Fibroblast of pulmonary artery (primary cell): ENCODE data around the gene KIF25.

ENCODE experiments used
- DNase-seq: peaks from one replicate; pipeline ENCODE4 v3.0.0-alpha.2; 2010; ENCODE audit warnings: low read depth
- H3K4me3 ChIP-seq: replicated peaks from 2 replicates; pipeline ENCODE4 v1.5.1; 2011; ENCODE audit warnings: low read depth, mild to moderate bottlenecking, control low read depth, low read length, moderate library complexity
- CTCF ChIP-seq: IDR thresholded peaks from 2 replicates; pipeline ENCODE4 v1.5.1; 2011; ENCODE audit warnings: mild to moderate bottlenecking, control low read depth, low read length, inconsistent platforms; ENCODE audit errors: missing control alignments

The KIF25 gene

GRCh38 chr6:167954151-167954550 lies 43.3 kb upstream of the KIF25 start:
- DNase-seq = no peak
- H3K4me3 ChIP-seq = no peak overlapping the region
- TF ChIP-seq CTCF = no peak

GRCh38 chr6:167956491-167956890 lies 41.0 kb upstream of the KIF25 start:
- TF ChIP-seq CTCF = no peak
- DNase-seq = no peak
- no peak overlapping the region for H3K4me3 ChIP-seq

GRCh38 chr6:167956983-167957492 lies 40.4 kb upstream of the KIF25 start:
- no peak overlapping the region for H3K4me3 ChIP-seq
- no peak for TF ChIP-seq CTCF
- no peak for DNase-seq

- no peak for TF ChIP-seq CTCF
- no peak overlapping the region for H3K4me3 ChIP-seq
- DNase-seq = no peak
Observed at GRCh38 chr6:167957626-167958025, 39.8 kb upstream of the KIF25 start.

GRCh38 chr6:167960579-167960978 lies 36.9 kb upstream of the KIF25 start:
- H3K4me3 ChIP-seq = no peak overlapping the region
- no peak for DNase-seq
- no peak for TF ChIP-seq CTCF

GRCh38 chr6:167962711-167963110 lies 34.8 kb upstream of the KIF25 start:
- TF ChIP-seq CTCF = no peak
- H3K4me3 ChIP-seq = no peak overlapping the region
- DNase-seq = no peak

- no peak overlapping the region for H3K4me3 ChIP-seq
- TF ChIP-seq CTCF = no peak
- DNase-seq = no peak
Observed at GRCh38 chr6:167963589-167964057, 33.8 kb upstream of the KIF25 start.
